ENCODE data around the gene PTPRG. TPM values are rescaled to one million over a fixed set of nuclear protein-coding genes. Genes with fewer than 3 reads are reported as not detected.

PTPRG gene
- polyA plus RNA-seq, 3 donors = 5.6 to 45.7 (median 13.3) TPM

GRCh38 chr3:61789861-61790260, 228.5 kb downstream of the PTPRG start:
- no peak overlapping the region for H3K27ac ChIP-seq (ENCODE audit: low read depth, low read length)
- 50 to 75% (median 63%) methylated on average over 3 of the region's 3 CpGs for WGBS, 3 donors

- H3K27ac ChIP-seq (ENCODE audit: low read depth, low read length) = no peak overlapping the region
Observed at GRCh38 chr3:61790411-61790810, 229.0 kb downstream of the PTPRG start.

GRCh38 chr3:61793056-61793455, 231.7 kb downstream of the PTPRG start:
- H3K27ac ChIP-seq (ENCODE audit: low read depth, low read length) = no peak overlapping the region
- 87 to 97% (median 89%) methylated on average over 2 of the region's 2 CpGs for whole genome bisulfite sequencing, 3 donors

- no peak overlapping the region for H3K27ac ChIP-seq (ENCODE audit: low read depth, low read length)
Observed at GRCh38 chr3:61793521-61793920, 232.2 kb downstream of the PTPRG start.

GRCh38 chr3:61794341-61794740, 233.0 kb downstream of the PTPRG start:
- WGBS, 3 donors = 91 to 94% (median 93%) methylated on average over 3 of the region's 3 CpGs
- H3K27ac ChIP-seq (ENCODE audit: low read depth, low read length) = no peak overlapping the region

- H3K27ac ChIP-seq (ENCODE audit: low read depth, low read length) = no peak overlapping the region
- WGBS, 3 donors = 48 to 71% (median 69%) methylated on average over 2 of the region's 2 CpGs
Observed at GRCh38 chr3:61794961-61795360, 233.6 kb downstream of the PTPRG start.

GRCh38 chr3:61796088-61796680, 234.8 kb downstream of the PTPRG start:
- 65 to 75% (median 71%) methylated on average over 6 of the region's 6 CpGs for WGBS, 3 donors
- H3K27ac ChIP-seq (ENCODE audit: low read depth, low read length) = no peak overlapping the region

- no peak overlapping the region for H3K27ac ChIP-seq (ENCODE audit: low read depth, low read length)
- 79 to 90% (median 83%) methylated on average over 6 of the region's 6 CpGs for WGBS, 3 donors
Observed at GRCh38 chr3:61796911-61797310, 235.5 kb downstream of the PTPRG start.

GRCh38 chr3:61802772-61803171, 241.4 kb downstream of the PTPRG start:
- H3K27ac ChIP-seq (ENCODE audit: low read depth, low read length) = no peak overlapping the region
- 90 to 97% (median 95%) methylated on average over 1 of the region's 1 CpG for WGBS, 3 donors

GRCh38 chr3:61803983-61804382, 242.6 kb downstream of the PTPRG start:
- H3K27ac ChIP-seq (ENCODE audit: low read depth, low read length) = no peak overlapping the region
- WGBS, 3 donors = 58 to 85% (median 76%) methylated on average over 1 of the region's 1 CpG

GRCh38 chr3:61804782-61805181, 243.4 kb downstream of the PTPRG start:
- no peak overlapping the region for H3K27ac ChIP-seq (ENCODE audit: low read depth, low read length)
- WGBS, 3 donors = 83 to 95% (median 89%) methylated on average over 1 of the region's 1 CpG

GRCh38 chr3:61805510-61806080, 244.2 kb downstream of the PTPRG start:
- no peak overlapping the region for H3K27ac ChIP-seq (ENCODE audit: low read depth, low read length)
- WGBS, 3 donors = 47 to 73% (median 53%) methylated on average over 3 of the region's 3 CpGs

GRCh38 chr3:61806810-61807209, 245.4 kb downstream of the PTPRG start:
- WGBS, 3 donors = 83 to 88% (median 85%) methylated on average over 4 of the region's 4 CpGs
- H3K27ac ChIP-seq (ENCODE audit: low read depth, low read length) = no peak overlapping the region

- no peak overlapping the region for H3K27ac ChIP-seq (ENCODE audit: low read depth, low read length)
- WGBS, 3 donors = 32 to 54% (median 50%) methylated on average over 6 of the region's 6 CpGs
Observed at GRCh38 chr3:61807865-61808276, 246.5 kb downstream of the PTPRG start.

GRCh38 chr3:61808526-61808925, 247.2 kb downstream of the PTPRG start:
- no peak overlapping the region for H3K27ac ChIP-seq (ENCODE audit: low read depth, low read length)
- WGBS, 3 donors = 32 to 40% (median 37%) methylated on average over 5 of the region's 5 CpGs

- WGBS, 3 donors = 25 to 60% (median 52%) methylated on average over 1 of the region's 1 CpG
Observed at GRCh38 chr3:61808999-61809398, 247.6 kb downstream of the PTPRG start.

GRCh38 chr3:61809879-61810278, 248.5 kb downstream of the PTPRG start:
- WGBS, 3 donors = 39 to 55% (median 51%) methylated on average over 1 of the region's 1 CpG
- H3K27ac ChIP-seq (ENCODE audit: low read depth, low read length) = no peak overlapping the region

More at GRCh38 chr3:61808999-61809398, 247.6 kb downstream of the PTPRG start:
- no peak overlapping the region for H3K27ac ChIP-seq (ENCODE audit: low read depth, low read length)

GRCh38 chr3:61810953-61811497, 249.7 kb downstream of the PTPRG start:
- H3K27ac ChIP-seq (ENCODE audit: low read depth, low read length) = no peak overlapping the region
- WGBS, 3 donors = 86 to 100% (median 87%) methylated on average over 1 of the region's 1 CpG

- WGBS, 3 donors = 74 to 80% (median 80%) methylated on average over 3 of the region's 3 CpGs
- H3K27ac ChIP-seq (ENCODE audit: low read depth, low read length) = no peak overlapping the region
Observed at GRCh38 chr3:61811652-61812051, 250.3 kb downstream of the PTPRG start.

- no peak overlapping the region for H3K27ac ChIP-seq (ENCODE audit: low read depth, low read length)
- WGBS, 3 donors = 83 to 86% (median 83%) methylated on average over 4 of the region's 4 CpGs
Observed at GRCh38 chr3:61812085-61812484, 250.7 kb downstream of the PTPRG start.
